GM19240 (cell line): ENCODE data around the gene DPH3.

Experiments
- DNase-seq: peaks from one replicate; pipeline ENCODE4 v3.0.0; 2011; ENCODE audit warnings: low spot score; ENCODE audit not compliant: insufficient read length

The DPH3 gene

GRCh38 chr3:16294844-16295243, 30.1 kb upstream of the DPH3 start:
- no peak for DNase-seq

- DNase-seq, result no peak
Observed at GRCh38 chr3:16290827-16291196, 26.1 kb upstream of the DPH3 start.

- DNase-seq, result no peak
Observed at GRCh38 chr3:16290007-16290826, 25.5 kb upstream of the DPH3 start.

GRCh38 chr3:16289144-16289889, 24.6 kb upstream of the DPH3 start:
- DNase-seq, result no peak

- DNase-seq, result no peak
Observed at GRCh38 chr3:16288664-16289063, 23.9 kb upstream of the DPH3 start.

GRCh38 chr3:16286751-16287543, 22.2 kb upstream of the DPH3 start:
- no peak for DNase-seq

- DNase-seq, result no peak
Observed at GRCh38 chr3:16286161-16286560, 21.4 kb upstream of the DPH3 start.

- no peak for DNase-seq
Observed at GRCh38 chr3:16284633-16285032, 19.9 kb upstream of the DPH3 start.

GRCh38 chr3:16280671-16281070, 15.9 kb upstream of the DPH3 start:
- no peak for DNase-seq

- no peak for DNase-seq
Observed at GRCh38 chr3:16279010-16279801, 14.5 kb upstream of the DPH3 start.

GRCh38 chr3:16277471-16277870, 12.7 kb upstream of the DPH3 start:
- no peak for DNase-seq

GRCh38 chr3:16273867-16274266, 9.1 kb upstream of the DPH3 start:
- DNase-seq, result no peak

GRCh38 chr3:16272588-16272987, 7.8 kb upstream of the DPH3 start:
- DNase-seq, result no peak

- DNase-seq, result no peak
Observed at GRCh38 chr3:16270855-16271254, 6.1 kb upstream of the DPH3 start.

GRCh38 chr3:16266714-16267113, 2.0 kb upstream of the DPH3 start:
- DNase-seq, result no peak

- no peak for DNase-seq
Observed at GRCh38 chr3:16265455-16265786, 678 bp upstream of the DPH3 start.

GRCh38 chr3:16264174-16264707, 502 bp downstream of the DPH3 start:
- DNase-seq, result no peak

- DNase-seq, result no peak
Observed at GRCh38 chr3:16262174-16262573, 2.6 kb downstream of the DPH3 start.

- DNase-seq, result no peak
Observed at GRCh38 chr3:16260046-16260445, 4.7 kb downstream of the DPH3 start.

- no peak for DNase-seq
Observed at GRCh38 chr3:16258866-16259265, 5.9 kb downstream of the DPH3 start.

GRCh38 chr3:16258177-16258576, 6.6 kb downstream of the DPH3 start:
- no peak for DNase-seq
